22Rv1 (cell line): ENCODE measurements around the gene FNBP1.

Experiments
- ZFX ChIP-seq: fragments of 450-650 bp; IDR thresholded peaks from 2 replicates; pipeline ENCODE4 v1.6.1; 2017; ENCODE audit warnings: antibody characterized with exemption, borderline replicate concordance
- TF ChIP-seq, protein P1 (sequence below): fragments of 450-650 bp; IDR thresholded peaks from 2 replicates; pipeline ENCODE4 v1.5.1; 2017; ENCODE audit warnings: mild to moderate bottlenecking

DNA sequence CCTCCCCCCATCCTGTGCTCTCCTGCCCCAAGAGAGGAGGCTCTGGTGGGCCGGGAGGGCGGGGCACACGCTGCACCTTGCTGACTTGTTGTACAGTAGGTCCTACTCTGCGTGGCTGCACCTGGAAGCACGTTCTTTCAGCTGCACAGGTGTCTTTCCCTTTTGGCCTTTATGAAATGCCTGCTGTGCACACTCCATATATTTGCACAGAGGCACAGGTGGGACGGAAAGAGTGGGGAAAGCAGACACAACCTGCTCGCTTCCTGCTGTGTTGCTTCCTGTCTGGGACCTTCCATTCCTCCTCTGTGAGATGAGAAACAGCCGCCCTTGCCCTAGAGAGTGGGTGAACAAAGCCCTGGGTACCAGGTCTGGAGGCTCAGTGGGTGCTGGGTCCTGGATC, 203.0 kb downstream of the FNBP1 start:
- TF ChIP-seq, protein P1, sequence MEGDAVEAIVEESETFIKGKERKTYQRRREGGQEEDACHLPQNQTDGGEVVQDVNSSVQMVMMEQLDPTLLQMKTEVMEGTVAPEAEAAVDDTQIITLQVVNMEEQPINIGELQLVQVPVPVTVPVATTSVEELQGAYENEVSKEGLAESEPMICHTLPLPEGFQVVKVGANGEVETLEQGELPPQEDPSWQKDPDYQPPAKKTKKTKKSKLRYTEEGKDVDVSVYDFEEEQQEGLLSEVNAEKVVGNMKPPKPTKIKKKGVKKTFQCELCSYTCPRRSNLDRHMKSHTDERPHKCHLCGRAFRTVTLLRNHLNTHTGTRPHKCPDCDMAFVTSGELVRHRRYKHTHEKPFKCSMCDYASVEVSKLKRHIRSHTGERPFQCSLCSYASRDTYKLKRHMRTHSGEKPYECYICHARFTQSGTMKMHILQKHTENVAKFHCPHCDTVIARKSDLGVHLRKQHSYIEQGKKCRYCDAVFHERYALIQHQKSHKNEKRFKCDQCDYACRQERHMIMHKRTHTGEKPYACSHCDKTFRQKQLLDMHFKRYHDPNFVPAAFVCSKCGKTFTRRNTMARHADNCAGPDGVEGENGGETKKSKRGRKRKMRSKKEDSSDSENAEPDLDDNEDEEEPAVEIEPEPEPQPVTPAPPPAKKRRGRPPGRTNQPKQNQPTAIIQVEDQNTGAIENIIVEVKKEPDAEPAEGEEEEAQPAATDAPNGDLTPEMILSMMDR = no peak
- no peak for TF ChIP-seq ZFX
